Anterior cingulate cortex (tissue), 58 donors: Measurements from ENCODE around the gene ALG12.

Experiments used
- DNase-seq, 58 donors: peaks; one replicate each; lab custom pipeline; 2025; lab: John Stamatoyannopoulos, UW

ALG12 gene

DNA sequence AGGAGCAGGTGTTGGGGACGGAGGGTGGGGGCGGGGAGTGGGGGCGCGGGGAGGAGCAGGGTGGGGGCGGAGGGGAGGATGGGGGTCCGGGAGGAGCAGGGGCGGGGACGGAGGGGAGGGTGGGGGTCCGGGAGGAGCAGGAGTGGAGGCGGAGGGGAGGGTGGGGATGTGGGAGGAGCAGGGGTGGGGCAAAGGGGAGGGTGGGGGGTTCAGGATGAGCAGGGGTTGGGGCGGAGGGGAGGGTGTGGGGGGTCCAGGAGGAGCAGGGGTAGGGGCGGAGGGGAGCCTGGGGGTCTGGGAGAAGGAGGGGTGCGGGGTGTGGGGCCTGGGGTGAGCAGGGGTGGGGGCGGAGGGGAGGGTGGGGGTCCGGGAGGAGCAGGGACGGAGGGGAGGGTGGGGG is 17.3 kb upstream of the ALG12 start:
- DNase-seq, result no peak

GRCh38 chr22:49934891-49935557 is 16.8 kb upstream of the ALG12 start:
- DNase-seq, result peak in 32 of 58 donors; percentile 10 to 70 (median 36)

DNA sequence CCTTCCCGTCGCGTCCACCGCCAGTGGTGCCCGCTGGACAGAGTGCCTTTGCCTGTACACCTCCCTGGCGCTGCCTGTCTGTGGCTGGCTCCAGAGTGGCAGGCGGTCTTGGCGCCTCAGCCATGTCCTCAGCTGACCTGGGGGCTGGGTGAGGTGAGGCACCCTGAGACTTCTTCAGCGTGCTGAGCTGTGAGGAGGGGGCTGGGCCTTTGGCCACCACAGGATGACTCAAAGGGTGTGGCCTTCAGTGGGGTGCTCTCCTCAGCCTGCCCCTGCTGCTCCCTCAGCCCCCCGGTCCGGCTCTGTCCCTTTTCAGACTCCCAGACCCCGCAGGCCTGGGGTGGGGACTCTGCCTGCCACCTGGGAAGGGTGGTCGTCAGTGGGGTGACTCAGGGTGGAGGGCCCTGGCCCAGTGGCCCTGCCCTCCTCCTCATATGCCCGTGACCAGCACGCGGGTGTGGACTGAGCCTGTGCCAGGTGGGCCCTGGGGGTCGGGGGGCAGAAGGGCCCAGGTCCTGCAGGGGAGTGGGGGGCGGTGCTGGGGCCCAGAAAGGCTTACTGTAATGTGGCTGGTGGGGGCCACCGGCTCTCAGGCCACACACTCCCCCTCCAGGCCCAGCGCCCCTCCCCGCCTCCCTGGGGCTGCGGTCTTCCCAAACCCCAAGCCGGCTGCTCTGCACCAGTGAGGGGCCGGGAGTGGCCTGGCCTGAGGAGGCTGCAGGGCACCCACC is 16.1 kb upstream of the ALG12 start:
- DNase-seq, result peak in 23 of 58 donors; percentile 6 to 65 (median 29)

- peak in 40 of 58 donors; percentile 8 to 75 (median 34) for DNase-seq
Observed at GRCh38 chr22:49933236-49934159, 15.3 kb upstream of the ALG12 start.

DNA sequence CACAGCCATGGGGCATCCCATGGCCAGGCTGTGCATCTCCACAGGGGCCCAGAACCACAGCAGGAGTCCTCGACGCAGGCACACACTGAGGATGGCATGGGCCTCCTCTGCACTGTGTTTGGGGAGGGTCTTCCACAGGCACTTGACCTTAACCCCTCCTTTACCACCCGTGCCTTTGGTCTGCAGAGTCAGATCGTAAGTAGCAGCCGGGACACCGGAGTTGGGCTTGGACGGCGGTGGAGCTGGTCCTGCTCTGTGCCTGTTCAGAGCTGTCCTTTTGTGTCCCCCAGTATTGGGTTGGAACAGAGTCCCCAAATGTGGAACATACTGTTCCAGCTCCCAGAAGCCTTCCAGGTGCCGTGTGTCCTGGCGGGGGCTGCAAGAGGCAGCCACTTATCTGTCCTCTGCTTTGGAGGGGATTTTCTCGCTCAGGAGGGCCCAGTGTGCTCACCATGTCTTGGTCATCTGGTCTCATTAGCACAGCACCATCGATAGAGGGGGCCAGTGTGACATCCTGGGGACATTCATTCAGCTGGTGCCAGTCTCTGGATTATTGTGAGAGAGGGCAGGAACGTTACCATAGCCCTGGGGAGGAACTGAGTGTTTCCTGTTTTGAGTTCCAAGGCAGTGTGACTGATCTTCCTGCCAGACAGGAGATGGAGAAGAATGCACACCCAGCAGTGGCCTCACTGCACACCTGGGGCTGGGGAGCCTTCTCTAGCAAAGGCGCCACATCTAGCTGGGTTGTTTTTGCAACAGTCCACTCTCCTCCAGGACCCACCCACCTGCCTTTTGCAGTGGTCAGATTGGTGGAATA is 12.6 kb upstream of the ALG12 start:
- DNase-seq, result peak in 49 of 58 donors; percentile 16 to 81 (median 50)

DNA sequence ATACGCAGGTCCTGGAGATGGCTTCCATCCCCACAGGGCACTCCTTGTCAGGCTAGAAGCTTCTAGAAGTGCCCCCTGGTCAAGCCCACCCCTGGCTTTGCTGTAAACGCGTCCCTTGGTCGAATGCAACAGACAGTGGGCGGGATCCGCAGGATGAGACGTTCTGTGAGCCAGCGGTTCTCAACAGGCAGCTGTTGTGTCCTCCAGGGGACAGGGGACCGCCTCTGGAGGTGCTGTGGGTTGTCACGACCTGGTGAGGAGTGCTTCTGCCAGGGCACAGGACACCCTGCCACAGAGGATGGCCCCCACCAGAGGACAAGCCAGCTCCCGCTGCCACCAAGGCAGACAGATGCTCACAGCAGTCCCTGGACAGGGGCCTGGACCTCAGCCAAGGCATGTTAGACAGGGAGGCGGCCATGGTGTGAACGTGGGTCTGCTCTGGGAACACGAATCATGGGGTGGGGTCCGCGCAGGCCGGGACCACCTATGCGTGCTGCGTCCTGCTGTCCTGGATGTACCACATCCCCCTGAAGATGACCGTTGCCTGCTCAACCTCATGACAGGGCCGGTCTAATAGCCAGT is 11.8 kb upstream of the ALG12 start:
- no peak for DNase-seq

DNA sequence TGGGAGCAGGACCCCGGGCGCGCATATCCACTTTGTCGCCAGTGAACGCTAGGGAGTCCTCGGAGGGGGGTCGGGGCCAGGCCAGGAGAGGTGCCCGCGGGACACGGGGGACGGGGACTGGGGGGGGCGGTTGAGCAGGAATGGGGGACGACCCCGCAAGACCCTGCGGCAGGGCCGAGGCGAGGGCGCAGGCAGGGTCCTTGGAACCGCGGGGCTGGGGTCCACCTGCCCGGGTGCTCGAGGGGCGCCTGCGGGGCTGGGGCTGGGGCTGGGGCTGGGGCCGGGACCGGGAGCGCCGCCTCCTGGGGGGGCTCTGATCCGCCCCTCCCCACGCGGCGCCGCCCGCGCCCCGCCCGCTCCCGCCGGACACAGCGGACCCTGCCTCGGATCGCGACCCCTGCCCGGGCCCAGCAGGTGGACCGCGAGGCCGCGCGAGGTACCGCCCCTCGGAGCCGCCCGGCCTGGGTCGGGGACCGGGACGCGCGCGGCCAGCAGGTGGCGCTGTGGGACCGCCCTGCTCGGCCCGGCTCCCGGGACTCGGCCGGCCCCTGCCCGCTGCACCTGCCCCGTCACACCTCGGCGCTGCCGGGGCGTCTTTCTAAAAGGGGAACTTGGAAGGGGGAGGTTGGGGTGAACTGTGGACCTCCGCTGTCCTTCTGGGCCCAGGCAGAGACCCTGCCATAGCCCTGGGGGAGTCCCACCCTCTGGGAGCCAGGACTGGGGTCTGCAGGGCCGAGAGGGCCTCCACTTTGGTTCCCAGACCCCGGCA is 11.2 kb upstream of the ALG12 start:
- DNase-seq, result peak in 19 of 58 donors; percentile 3 to 67 (median 24)

GRCh38 chr22:49928555-49929210 is 10.4 kb upstream of the ALG12 start:
- DNase-seq, result no peak

- DNase-seq, result no peak
Observed at GRCh38 chr22:49928185-49928495, 9.9 kb upstream of the ALG12 start.

DNA sequence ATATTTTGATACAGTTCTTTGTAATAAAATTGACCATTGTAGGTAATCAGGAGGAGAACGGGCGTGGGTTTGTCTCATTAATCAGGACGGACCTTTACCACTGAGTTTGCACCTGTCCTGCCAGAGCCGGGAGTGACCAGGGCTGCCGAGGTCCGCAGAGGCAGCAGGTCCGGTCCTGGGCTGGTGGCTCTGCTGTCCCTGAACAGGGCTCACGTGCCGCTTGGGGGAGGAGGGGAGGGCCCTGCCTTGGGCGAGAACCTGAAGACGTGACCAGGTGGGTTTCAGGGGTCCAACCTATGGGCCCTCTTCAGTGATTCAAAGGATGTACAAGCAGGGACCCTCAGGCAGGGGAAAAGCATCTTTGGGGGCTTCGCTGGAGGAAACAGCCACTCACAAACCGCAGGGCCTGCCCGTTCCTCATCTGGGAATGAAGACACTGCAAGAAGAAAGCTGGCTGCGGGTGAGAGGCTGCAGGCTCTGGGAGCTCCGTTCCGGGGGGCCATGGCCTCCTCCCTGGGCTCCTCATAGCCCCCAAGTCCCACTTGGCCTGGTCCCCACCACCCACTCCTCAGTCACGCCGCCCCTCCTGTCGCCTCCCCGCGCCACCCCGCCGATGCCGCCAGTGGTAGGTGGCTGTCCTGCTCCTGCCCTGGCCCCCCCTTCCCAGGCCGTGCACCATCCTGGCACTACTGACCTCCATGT is 9.4 kb upstream of the ALG12 start:
- DNase-seq, result no peak

GRCh38 chr22:49926916-49927315 is 8.7 kb upstream of the ALG12 start:
- DNase-seq, result no peak

- no peak for DNase-seq
Observed at GRCh38 chr22:49925525-49926128, 7.4 kb upstream of the ALG12 start.

GRCh38 chr22:49924113-49924833 is 6.0 kb upstream of the ALG12 start:
- no peak for DNase-seq

DNA sequence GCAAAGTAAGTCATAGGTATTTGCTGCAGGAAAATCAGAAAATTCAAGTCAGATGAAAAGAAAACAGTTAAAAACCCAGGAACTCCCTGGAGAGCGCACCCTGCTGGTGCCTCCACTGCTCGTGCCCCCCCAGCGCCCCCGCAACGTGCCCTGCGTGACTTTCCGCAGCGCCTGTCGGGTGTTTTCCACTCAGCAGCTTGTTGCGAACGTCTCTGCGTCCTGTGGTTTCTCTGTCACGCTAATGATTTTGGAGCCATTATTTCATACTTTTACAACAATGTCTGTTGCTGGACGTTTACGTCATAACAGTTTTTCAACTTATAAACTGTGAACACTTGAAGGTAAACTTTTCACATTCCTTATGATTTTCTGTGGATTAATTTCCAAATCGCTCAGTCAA is 5.2 kb upstream of the ALG12 start:
- DNase-seq, result no peak

DNA sequence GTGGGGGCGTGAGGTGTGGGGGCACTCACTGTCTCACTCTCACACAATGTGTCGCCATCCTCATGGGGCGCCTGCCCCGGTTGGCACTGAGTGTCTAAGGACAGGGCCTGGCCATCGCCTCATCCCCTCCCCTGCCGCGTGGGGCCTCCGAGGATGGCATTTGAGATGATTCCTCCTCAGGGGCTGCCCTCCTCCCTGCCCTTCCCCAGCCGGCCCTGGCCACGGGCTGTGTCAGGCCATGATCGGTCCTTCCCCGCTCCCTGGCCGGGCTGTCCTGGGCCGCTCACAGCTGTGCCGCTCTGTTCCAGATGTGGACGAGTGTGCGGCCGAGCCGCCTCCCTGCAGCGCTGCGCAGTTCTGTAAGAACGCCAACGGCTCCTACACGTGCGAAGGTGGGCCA is 4.7 kb upstream of the ALG12 start:
- DNase-seq, result no peak

DNA sequence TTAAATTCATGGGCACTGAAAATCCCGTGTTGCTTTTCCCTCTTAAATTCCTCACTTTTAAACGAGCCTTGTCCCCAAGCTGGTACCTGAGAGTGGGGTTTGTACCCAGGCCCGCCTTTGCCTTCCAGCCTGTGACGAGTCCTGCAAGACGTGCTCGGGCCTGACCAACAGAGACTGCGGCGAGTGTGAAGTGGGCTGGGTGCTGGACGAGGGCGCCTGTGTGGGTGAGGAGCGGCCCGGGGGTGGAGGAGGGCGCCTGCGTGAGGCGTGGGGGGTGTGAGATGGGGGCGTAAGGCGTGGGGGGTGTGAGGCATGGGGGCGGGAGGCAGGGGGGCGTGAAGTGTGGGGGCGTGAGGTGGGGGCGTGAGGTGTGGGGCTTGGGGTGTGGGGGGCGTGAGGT is 4.2 kb upstream of the ALG12 start:
- no peak for DNase-seq
